Measurements from ENCODE around the gene SUPV3L1.

The SUPV3L1 gene

GRCh38 chr10:69239136-69239535, 59.1 kb downstream of the SUPV3L1 start:
- Histone ChIP-seq H3K4me2 (ENCODE audit: low read length) (no peak overlapping the region), H3K9ac (ENCODE audit: low read length) (no peak overlapping the region), H3K27ac (ENCODE audit: low read depth, low read length, poor library complexity, severe bottlenecking) (no peak overlapping the region), H3K9me2 (ENCODE audit: low read depth, low read length) (no peaks in the 10 kb centered on the region), H3K36me3 (ENCODE audit: insufficient read depth, low read length) (no peaks in the 10 kb centered on the region), H3K79me2 (ENCODE audit: insufficient read depth, low read length) (no peaks in the 10 kb centered on the region), H3F3A (ENCODE audit: insufficient read depth, low read length) (no peaks in the 10 kb centered on the region), H4K20me1 (ENCODE audit: insufficient read depth, low read length) (no peaks in the 10 kb centered on the region), H3K9me3 (ENCODE audit: low read length) (no peaks in the 10 kb centered on the region), H3K4me1 (ENCODE audit: insufficient read depth, low read length, severe bottlenecking) (no peaks in the 10 kb centered on the region), H2AFZ (ENCODE audit: low read length) (no peak overlapping the region), H3K4me3 (ENCODE audit: low read depth, low read length, poor library complexity, severe bottlenecking) (no peak overlapping the region), H3K27me3 (ENCODE audit: insufficient read depth, low read length) (no peaks in the 10 kb centered on the region)
- TF ChIP-seq CTCF (IDR thresholded peaks at IDR 0.05; ENCODE audit: low read length) (no peak), EZH2 (IDR thresholded peaks at IDR 0.05; ENCODE audit: borderline replicate concordance, low read length) (no peak)

GRCh38 chr10:69239816-69240434, 59.9 kb downstream of the SUPV3L1 start:
- no peaks in the 10 kb centered on the region for H3K27me3 ChIP-seq (ENCODE audit: insufficient read depth, low read length)
- H3K9me2 ChIP-seq (ENCODE audit: low read depth, low read length) = no peaks in the 10 kb centered on the region
- no peaks in the 10 kb centered on the region for H3K79me2 ChIP-seq (ENCODE audit: insufficient read depth, low read length)
- no peaks in the 10 kb centered on the region for H3K36me3 ChIP-seq (ENCODE audit: insufficient read depth, low read length)
- no peak for TF ChIP-seq EZH2 (IDR thresholded peaks at IDR 0.05; ENCODE audit: borderline replicate concordance, low read length)
- TF ChIP-seq CTCF (IDR thresholded peaks at IDR 0.05; ENCODE audit: low read length) = no peak
- H3F3A ChIP-seq (ENCODE audit: insufficient read depth, low read length) = no peaks in the 10 kb centered on the region
- no peaks in the 10 kb centered on the region for H3K9me3 ChIP-seq (ENCODE audit: low read length)
- no peaks in the 10 kb centered on the region for H4K20me1 ChIP-seq (ENCODE audit: insufficient read depth, low read length)
- H3K9ac ChIP-seq (ENCODE audit: low read length) = no peak overlapping the region
- H3K4me2 ChIP-seq (ENCODE audit: low read length) = no peak overlapping the region
- H3K4me1 ChIP-seq (ENCODE audit: insufficient read depth, low read length, severe bottlenecking) = no peaks in the 10 kb centered on the region
- H3K4me3 ChIP-seq (ENCODE audit: low read depth, low read length, poor library complexity, severe bottlenecking) = no peak overlapping the region
- H3K27ac ChIP-seq (ENCODE audit: low read depth, low read length, poor library complexity, severe bottlenecking) = no peak overlapping the region
- no peak overlapping the region for H2AFZ ChIP-seq (ENCODE audit: low read length)

- no peak overlapping the region for H3K27ac ChIP-seq (ENCODE audit: low read depth, low read length, poor library complexity, severe bottlenecking)
- no peaks in the 10 kb centered on the region for H3K79me2 ChIP-seq (ENCODE audit: insufficient read depth, low read length)
- no peaks in the 10 kb centered on the region for H3K9me2 ChIP-seq (ENCODE audit: low read depth, low read length)
- no peaks in the 10 kb centered on the region for H3K27me3 ChIP-seq (ENCODE audit: insufficient read depth, low read length)
- no peak overlapping the region for H3K4me3 ChIP-seq (ENCODE audit: low read depth, low read length, poor library complexity, severe bottlenecking)
- no peaks in the 10 kb centered on the region for H3K4me1 ChIP-seq (ENCODE audit: insufficient read depth, low read length, severe bottlenecking)
- no peaks in the 10 kb centered on the region for H3K36me3 ChIP-seq (ENCODE audit: insufficient read depth, low read length)
- H4K20me1 ChIP-seq (ENCODE audit: insufficient read depth, low read length) = no peaks in the 10 kb centered on the region
- H3F3A ChIP-seq (ENCODE audit: insufficient read depth, low read length) = no peaks in the 10 kb centered on the region
- no peak overlapping the region for H3K9ac ChIP-seq (ENCODE audit: low read length)
- H3K4me2 ChIP-seq (ENCODE audit: low read length) = no peak overlapping the region
- no peak overlapping the region for H2AFZ ChIP-seq (ENCODE audit: low read length)
- TF ChIP-seq CTCF (IDR thresholded peaks at IDR 0.05; ENCODE audit: low read length) = no peak
- no peak for TF ChIP-seq EZH2 (IDR thresholded peaks at IDR 0.05; ENCODE audit: borderline replicate concordance, low read length)
- H3K9me3 ChIP-seq (ENCODE audit: low read length) = no peaks in the 10 kb centered on the region
Observed at GRCh38 chr10:69240455-69240854, 60.4 kb downstream of the SUPV3L1 start.
